Osteocyte (in vitro differentiated cells): ENCODE measurements around the gene MAPRE2. TPM values are rescaled to one million over a fixed set of nuclear protein-coding genes. Genes with fewer than 3 reads are reported as not detected.
A peak's percentile ranks its signal among the peaks of the same experiment; 100 is the strongest.

Experiments used
- DNase-seq: peaks from one replicate; pipeline ENCODE4 v3.0.0; 2021; ENCODE audit warnings: mixed read lengths; ENCODE audit not compliant: unreplicated experiment; ENCODE audit errors: extremely low spot score
- H3K27ac Mint-ChIP-seq: one replicate; pipeline ENCODE4 v1.8.0; 2021; ENCODE audit warnings: mild to moderate bottlenecking, mixed read lengths; ENCODE audit not compliant: unreplicated experiment
- H3K27me3 Mint-ChIP-seq: one replicate; pipeline ENCODE4 v1.8.0; 2021; ENCODE audit warnings: mixed read lengths; ENCODE audit not compliant: unreplicated experiment
- H3K36me3 Mint-ChIP-seq: one replicate; pipeline ENCODE4 v1.8.0; 2021; ENCODE audit warnings: mixed read lengths; ENCODE audit not compliant: unreplicated experiment
- H3K4me1 Mint-ChIP-seq: one replicate; pipeline ENCODE4 v1.8.0; 2021; ENCODE audit warnings: mixed read lengths; ENCODE audit not compliant: unreplicated experiment
- H3K4me3 Mint-ChIP-seq: one replicate; pipeline ENCODE4 v1.8.0; 2021; ENCODE audit warnings: mild to moderate bottlenecking, moderate library complexity, mixed read lengths; ENCODE audit not compliant: unreplicated experiment
- H3K9me3 Mint-ChIP-seq: one replicate; pipeline ENCODE4 v1.8.0; 2021; ENCODE audit warnings: mixed read lengths; ENCODE audit not compliant: unreplicated experiment
- CTCF ChIP-seq: fragments of 200-600 bp; sonication (generic); IDR thresholded peaks from 2 replicates; pipeline ENCODE4 v1.5.0; 2021; ENCODE audit warnings: antibody characterized with exemption, mild to moderate bottlenecking, moderate library complexity
- total RNA-seq: library from RNA; stranded (reverse); gene quantifications from 2 replicates; pipeline ENCODE4 v1.2.1, GENCODE V29; 2021

MAPRE2 gene
- total RNA-seq, 1 donor from 2014 or later = 50.0 TPM

- no peaks in the 10 kb centered on the region for H3K27me3 Mint-ChIP-seq
- no peaks in the 10 kb centered on the region for H3K9me3 Mint-ChIP-seq
- no peaks in the 10 kb centered on the region for H3K36me3 Mint-ChIP-seq
- H3K27ac Mint-ChIP-seq = no peak overlapping the region
- H3K4me1 Mint-ChIP-seq = peaks cover 8% of the 10 kb centered on the region
- TF ChIP-seq CTCF = no peak
- DNase-seq = no peak
- H3K4me3 Mint-ChIP-seq = no peak overlapping the region
Measured at GRCh38 chr18:35161934-35162333, 120.7 kb downstream of the MAPRE2 start.

- DNase-seq = no peak
- Mint-ChIP-seq H3K9me3 (no peaks in the 10 kb centered on the region), H3K36me3 (no peaks in the 10 kb centered on the region), H3K4me3 (no peak overlapping the region), H3K27me3 (no peaks in the 10 kb centered on the region), H3K27ac (no peak overlapping the region), H3K4me1 (peaks cover 18% of the 10 kb centered on the region)
- TF ChIP-seq CTCF = no peak
Measured at GRCh38 chr18:35163014-35163539, 121.9 kb downstream of the MAPRE2 start.

GRCh38 chr18:35163721-35164120 is 122.5 kb downstream of the MAPRE2 start:
- Mint-ChIP-seq H3K36me3 (no peaks in the 10 kb centered on the region), H3K9me3 (no peaks in the 10 kb centered on the region), H3K4me3 (no peak overlapping the region), H3K27ac (no peak overlapping the region), H3K27me3 (no peaks in the 10 kb centered on the region), H3K4me1 (peaks cover 22% of the 10 kb centered on the region)
- no peak for DNase-seq
- TF ChIP-seq CTCF = no peak

- no peak overlapping the region for H3K4me3 Mint-ChIP-seq
- no peaks in the 10 kb centered on the region for H3K36me3 Mint-ChIP-seq
- no peak for DNase-seq
- peaks cover 22% of the 10 kb centered on the region for H3K4me1 Mint-ChIP-seq
- no peaks in the 10 kb centered on the region for H3K9me3 Mint-ChIP-seq
- no peaks in the 10 kb centered on the region for H3K27me3 Mint-ChIP-seq
- no peak overlapping the region for H3K27ac Mint-ChIP-seq
- no peak for TF ChIP-seq CTCF
Measured at GRCh38 chr18:35164133-35164532, 122.9 kb downstream of the MAPRE2 start.

DNA sequence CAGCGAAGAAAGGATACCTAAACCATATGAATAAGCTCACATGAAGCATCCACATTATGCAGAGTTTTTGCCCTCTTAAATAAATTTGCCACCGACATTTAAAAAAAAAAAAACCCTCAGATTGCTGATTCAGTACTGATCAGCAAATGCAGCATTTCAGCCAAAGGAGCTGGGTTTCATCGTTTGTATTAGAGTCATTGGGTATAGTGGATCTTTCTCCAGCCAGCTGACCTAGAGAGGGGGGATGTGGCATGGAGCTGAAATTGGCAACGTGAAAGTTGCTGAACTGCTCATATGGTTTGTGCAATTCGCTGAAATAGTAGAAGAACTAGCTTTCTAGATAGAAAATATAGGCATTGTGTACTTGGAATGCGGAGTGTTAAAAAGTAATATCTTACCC is 126.1 kb downstream of the MAPRE2 start:
- TF ChIP-seq CTCF = no peak
- H3K27ac Mint-ChIP-seq = peak overlapping the region; percentile 40
- no peak for DNase-seq
- no peaks in the 10 kb centered on the region for H3K36me3 Mint-ChIP-seq
- no peak overlapping the region for H3K4me3 Mint-ChIP-seq
- peaks cover 32% of the 10 kb centered on the region for H3K4me1 Mint-ChIP-seq
- no peaks in the 10 kb centered on the region for H3K27me3 Mint-ChIP-seq
- H3K9me3 Mint-ChIP-seq = no peaks in the 10 kb centered on the region
